GM18526 (cell line): ENCODE data around the gene NCK2.

ENCODE experiments used
- POLR2A ChIP-seq: IDR thresholded peaks from 3 replicates; pipeline ENCODE4 v1.6.1; 2011; ENCODE audit not compliant: insufficient read length; ENCODE audit errors: extremely low read depth

NCK2 gene

DNA sequence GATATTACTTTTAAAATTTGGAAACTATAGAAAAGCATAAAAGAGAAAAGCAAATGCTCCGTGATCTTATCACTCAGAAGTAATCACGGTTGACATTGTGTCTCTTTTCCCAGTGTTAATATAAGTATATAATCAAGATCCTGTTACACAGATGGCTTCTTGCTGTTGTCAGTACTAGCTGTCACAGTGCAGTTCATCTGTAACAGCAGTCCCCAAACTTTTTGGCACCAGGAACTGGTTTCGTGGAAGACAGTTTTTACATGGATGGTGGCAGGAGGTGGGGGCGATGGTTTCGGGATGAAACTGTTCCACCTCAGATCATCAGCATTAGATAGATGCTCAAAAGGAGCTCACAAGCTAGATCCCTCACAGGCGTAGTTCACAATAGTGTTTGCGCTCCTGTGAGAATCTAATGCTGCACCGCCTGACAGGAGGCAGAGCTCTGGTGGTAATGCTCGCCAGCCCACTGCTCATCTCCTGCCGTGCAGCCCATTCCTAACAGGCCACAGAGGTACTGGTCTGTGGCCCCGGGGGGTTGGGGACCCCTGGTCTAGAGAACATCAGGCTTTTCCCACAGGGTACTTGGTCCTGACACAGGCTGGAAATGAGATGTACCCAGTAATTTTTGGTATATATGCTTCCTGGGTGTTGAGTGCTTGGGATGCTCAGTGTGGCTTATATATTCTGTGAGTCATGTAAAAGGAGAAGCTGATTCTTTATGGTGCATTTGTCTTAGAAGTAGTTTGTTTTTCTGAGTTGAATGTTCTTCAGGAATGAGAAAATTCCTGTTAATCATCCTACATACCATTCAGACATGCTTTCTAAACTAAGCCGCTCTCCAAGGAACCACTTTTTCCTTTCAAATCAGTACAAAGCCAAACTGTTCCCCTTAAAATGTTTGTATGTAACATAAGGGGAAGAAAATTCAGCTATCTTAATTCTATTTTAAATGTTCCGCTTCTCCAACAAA lies 121.8 kb downstream of the NCK2 start:
- no peak for TF ChIP-seq POLR2A

DNA sequence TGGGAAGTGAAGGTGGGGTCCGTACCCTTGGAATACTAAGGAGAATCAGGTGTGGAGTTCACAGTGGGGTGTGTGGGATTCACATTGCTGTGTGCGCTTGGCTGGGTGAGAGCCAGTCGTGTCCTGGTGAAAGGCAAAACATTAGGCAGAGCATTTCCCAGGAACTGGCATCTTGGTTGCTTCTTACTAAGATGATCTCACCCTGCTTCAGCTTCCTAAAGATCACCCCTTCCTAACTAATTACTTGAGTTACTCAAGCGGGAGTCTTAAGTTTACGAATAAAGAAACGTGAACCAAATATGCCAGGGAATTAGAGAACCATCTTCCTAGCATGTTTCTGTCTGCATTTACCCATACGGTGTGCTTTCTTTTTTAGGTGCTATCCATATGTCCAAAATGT lies 122.9 kb downstream of the NCK2 start:
- no peak for TF ChIP-seq POLR2A

DNA sequence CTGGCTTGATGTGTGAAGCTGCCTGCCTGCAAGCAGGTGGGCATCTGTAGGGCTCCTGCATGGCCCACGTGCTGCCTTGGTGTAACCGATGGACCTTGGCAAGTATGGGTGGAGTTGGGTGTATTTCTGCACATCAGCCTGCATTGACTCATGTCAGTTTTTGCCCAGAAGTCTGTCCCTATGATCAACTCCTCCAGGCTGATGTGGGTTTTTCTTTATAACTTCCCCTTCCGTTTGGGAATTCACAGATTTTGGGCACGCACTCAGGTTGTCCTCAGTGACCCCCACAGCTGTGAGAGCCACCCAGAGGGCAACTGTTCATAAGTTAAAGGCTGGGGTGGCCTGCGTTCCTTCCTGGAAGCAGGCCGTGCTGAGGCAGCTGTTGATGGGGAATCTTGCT lies 123.3 kb downstream of the NCK2 start:
- no peak for TF ChIP-seq POLR2A

DNA sequence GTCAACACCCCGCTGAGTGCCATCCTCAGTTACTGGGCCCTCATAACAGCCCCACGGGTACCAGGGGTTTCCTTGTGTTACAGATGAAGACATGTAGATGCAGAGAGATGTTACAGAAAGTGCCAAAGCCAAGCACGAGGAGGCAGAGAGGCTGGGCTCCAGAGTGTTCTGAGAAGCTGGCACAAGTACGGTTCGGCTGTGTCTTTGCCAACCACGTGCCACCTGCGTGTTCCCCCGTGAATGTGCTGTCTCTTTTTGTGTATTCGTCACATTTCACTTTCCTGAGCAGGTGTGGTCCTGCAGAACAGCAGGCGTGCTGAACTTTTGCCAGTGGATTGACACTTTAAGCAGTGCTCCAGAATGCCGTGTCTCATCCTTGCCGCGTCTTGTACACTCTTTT lies 124.6 kb downstream of the NCK2 start:
- TF ChIP-seq POLR2A: no peak

DNA sequence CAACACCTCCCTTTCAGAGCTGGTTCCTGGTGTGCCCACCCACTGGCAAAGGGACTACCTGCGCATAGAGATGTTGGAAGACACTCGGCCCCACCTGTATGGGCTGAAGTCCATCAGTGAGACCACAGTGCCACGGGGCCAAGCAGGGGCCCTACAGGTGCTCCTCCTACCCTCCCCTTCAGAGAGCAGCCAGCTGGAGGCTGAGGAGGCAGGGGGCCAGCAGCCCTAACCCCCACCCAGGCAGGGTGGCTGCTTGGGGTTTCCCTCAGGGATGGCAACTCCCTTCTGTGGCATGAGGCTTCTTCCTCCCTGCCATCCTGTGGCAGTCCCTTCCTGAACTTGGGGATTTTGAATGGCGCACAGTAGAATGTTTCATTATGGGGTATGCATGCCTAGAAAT lies 125.3 kb downstream of the NCK2 start:
- no peak for TF ChIP-seq POLR2A

DNA sequence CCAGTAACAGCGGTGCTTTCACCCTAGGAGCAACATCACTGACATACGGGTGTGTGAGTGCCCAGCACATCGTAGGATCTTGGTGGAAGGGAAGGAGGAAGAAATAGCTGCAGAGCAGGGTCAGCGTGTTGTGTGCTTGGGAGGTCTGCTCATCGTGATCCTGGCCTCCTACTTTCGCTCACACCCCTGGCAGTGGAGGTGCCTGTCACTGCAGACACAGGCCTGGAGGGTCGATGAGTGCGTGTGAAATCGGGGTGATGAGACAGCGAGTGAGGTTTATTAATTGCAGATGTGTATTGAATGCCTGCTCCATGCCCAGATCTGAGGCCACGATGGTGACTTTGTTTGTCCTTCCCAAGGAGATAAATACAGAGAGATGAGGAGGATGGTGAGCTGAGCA lies 126.1 kb downstream of the NCK2 start:
- TF ChIP-seq POLR2A: no peak

DNA sequence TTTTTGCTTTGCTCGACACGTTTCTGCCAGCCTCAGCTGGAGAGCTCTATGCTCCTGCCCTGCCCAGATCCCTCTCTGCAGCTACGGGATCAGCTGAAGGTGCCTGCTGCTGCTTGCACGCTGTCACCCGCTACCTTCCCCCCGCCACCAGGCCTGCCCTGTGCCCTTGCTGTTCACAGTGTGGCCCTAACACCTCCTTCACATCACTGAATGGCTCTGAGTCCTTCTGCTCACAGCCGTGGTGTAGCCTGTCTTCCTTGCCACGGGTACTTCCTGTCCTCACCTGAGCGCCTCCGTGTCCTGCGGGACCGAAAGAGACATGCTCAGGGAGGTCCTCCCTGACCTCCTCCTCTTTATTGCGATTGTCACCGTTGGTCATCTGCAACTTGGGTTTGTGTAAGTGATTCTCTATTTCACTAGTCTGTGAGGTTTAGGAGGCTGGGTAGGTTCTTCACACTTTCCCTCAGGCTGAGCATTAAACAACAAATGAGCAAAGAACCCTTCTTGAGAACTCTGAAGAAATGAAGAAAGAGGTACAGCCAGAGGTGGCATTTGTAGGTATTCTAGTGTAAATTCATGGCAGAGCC lies 127.5 kb downstream of the NCK2 start:
- TF ChIP-seq POLR2A: no peak

DNA sequence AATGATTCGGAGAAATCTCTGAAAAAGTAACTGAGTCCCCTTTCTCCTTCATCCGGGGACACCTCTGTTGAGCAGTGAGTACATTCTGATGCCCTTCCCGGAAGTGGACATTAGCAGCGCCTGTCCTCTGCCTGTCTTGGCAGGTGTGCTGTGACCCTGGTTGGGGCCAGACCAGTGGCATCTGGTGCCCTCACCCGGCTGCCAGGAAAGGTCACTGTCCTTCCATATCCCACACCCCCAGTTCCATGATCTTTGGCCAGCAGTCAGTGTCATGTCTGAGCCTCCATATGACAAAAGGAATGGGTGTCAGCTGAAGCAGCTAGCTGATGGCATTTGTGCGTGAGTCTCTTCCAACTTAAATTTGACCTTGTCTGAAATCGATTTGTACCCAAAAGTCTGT lies 128.1 kb downstream of the NCK2 start:
- TF ChIP-seq POLR2A: no peak

DNA sequence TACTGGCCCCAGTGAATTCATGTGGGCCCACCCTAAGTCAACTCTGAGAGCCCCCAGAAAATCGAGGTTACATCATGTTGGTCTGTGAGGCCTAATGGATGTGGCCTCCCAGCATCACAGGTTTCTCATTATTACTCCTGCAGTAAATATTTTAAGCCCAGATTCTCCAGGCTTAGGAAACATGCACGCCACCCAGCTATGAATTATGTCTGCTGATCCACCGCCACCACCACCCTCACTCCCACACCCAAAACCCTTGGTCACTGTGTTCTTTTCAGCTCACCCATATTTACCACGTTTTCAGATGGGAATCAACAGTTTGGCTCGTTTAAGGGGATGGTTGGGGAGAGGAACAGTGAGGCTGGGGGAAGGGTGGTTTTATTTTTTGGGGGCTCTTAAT lies 128.6 kb downstream of the NCK2 start:
- TF ChIP-seq POLR2A: no peak

DNA sequence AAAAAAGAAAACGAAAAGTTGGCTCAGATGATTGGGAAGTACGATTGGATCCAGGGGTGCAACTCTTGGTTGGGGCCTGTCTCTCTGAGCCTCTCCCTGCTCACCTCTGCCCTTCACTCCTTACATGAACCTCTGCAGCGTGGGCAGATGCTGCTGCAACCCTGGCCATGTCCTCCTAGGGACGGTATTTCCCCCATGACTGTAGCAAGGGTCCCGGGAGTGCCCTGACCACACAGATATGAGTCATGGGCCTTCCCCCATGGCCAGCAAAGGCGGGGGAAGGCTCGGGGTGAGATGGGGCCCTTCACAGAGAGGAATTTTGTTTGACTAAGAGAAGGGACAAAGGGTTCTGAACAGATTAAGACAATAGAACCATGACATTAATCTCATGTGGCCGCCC lies 129.0 kb downstream of the NCK2 start:
- no peak for TF ChIP-seq POLR2A

DNA sequence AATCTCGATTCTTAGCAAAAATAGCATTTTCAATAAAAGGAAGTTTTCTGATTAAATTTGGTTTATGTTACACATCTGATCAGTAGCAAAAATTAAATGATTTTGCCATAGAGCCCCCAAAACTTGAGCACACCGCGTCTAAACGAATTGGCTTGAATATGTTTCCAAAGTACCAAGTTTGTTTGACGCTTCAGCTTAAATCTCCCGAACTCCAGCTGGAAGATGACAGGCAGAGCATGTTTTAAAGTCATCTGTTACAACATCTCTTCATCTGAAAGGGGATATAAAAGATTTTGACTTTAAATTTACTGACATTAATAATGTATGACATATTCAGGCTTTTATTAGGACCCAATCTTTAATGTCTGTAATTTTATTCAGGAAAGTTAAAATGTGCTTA lies 129.8 kb downstream of the NCK2 start:
- TF ChIP-seq POLR2A: no peak

DNA sequence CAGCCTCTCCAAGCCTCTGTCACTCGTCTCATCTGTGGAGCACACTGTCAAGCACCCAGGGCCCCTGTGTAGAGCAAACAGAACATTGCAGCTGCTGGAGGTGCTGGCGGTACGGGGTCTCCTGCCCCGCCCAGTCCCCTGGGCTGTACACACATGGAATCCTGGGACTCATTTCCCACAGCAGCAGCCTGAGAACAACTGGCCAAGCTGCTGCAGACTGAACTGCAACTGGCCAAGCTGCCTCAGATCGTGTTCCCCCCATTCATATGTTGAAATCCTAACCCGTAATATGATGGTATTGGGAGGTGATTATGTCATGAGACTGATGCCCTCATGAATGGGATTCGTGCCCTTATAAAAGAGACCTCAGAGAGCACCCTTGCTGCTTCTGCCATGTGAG lies 130.5 kb downstream of the NCK2 start:
- TF ChIP-seq POLR2A: no peak

DNA sequence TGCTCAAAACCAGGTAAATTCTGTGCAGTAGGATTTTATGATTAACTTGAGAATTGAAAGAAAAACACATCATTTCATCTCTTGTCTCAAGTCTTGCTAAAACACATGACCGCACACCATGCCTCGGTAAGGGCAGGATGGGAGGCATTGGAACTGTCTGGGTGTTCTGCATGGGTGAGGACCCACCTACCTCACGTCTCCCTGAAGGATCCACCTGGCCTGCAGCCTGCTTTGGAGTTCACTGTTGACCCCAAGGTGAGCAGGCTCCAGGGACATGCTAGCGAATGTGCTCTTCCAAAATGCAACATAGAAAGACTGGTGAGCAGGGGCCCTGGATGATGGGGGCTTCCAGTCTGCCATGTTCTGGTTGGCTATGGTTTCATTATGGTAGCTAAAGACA lies 131.5 kb downstream of the NCK2 start:
- no peak for TF ChIP-seq POLR2A

DNA sequence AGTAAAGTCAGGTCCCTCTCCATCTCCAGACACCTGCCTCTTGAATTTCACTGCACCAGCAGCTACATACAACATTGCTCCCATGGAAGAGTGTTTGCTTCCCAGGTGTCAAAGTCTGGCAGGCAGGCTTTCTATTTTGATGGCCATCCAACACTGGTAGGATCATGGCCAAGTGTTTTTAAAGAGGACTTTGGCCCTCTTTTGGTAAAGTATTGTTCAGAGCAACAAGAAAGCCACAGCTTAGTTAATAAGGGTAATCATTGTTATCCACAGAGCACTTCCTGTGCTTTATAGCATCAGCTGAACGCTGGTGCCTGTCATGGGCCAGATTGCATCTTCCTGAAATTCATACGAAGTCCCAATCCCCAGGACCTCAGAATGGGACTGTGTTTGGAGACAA lies 133.2 kb downstream of the NCK2 start:
- no peak for TF ChIP-seq POLR2A

DNA sequence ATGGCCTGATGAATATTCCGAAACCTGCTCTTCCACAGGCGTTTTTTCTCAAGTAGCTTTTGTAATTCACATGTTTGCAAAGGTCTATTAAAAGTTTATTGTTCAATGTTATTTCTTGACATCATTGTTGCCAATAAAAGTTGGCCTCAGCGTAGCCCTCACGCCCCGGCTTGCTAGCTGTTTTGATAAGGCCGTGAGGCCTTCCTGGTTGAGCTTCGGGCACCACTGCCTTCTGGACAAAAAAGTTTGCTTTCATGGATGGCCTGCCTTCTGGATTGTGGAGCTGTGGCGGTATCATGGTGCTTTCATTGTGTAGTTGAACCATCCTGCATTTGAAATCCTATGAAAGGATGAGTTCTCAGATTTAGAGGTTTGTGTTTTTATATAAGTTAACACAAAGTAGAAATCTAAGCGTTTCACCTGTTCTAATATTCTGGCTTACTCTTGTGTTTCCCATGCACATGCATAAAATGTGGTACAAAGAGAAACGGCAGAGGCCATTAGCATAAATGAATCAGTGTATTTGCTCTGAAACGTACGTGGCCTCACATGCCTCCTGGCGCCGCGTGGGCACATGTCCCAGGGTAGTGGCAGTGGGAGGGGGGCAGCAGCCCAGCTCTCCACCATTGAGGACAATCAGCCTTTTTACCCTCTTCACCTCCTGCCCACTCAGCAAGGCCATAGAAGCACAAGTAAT lies 134.5 kb downstream of the NCK2 start:
- TF ChIP-seq POLR2A: no peak

DNA sequence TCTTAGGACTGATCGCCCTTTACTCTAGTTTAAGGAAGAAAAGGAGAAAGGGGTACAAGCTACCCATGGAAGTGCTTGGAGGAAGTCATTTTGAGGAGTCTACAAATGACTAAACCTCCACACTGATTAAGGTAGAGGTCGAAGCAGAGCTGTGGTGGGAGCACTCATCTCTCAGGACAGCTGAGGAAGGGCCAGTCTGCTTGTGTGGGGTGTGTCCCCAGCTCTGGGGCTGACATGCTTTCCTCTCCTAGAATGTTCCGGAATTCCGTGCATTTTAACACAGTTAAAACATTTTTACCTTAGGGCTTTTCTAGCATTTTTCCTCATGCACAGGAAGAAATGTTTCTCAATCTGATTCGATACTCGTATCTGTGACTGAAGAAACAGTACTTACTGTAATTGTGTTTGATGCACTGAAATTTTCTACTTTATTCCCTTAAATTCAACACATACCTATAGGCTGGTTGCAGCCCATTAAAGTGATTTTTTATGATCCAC lies 135.1 kb downstream of the NCK2 start:
- no peak for TF ChIP-seq POLR2A

DNA sequence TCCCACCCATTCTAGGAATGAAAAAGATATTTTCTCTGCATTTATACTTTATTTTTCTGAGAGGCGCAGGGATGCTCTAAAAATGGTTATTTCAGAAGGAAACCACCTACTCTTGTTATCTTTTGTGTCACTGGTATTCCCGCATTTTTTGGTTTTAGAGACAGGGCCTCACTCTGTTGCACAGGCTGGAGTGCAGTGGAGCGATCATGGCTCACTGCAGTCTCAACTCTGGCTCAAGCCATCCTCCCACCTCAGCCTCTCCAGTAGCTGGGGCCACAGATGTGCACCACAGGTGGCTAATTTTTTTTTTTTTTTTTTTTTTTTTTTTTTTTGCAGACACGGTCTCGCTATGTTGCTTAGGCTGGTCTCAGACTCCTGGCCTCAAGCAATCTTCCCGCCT lies 135.9 kb downstream of the NCK2 start:
- TF ChIP-seq POLR2A: no peak
